ELR (cell line): ENCODE data around the gene PLA2G4E.

Experiments used
- DNase-seq: peaks from one replicate; pipeline ENCODE4 v3.0.0-alpha.2; 2015; ENCODE audit warnings: low read depth

Gene PLA2G4E

DNA sequence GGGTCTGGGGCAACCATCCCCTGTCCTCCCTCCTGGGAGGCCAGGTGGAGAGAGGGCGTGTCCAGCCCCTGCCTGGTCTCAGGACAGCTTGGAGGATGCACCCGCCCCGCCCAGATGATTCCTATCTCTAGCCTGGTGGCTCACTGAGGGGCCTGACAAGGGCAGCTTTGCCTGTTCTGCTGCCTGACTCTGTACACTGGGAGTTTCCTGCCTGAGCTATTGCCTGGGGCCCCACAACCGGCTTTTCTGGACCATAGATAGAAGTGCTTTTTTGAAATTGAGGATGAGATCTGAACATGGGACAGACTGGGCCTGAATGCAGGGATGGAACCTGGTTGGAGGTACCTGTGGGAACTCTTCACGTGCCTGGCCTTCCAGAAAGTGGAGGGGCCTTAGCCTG, 751 bp upstream of the PLA2G4E start:
- no peak for DNase-seq

DNA sequence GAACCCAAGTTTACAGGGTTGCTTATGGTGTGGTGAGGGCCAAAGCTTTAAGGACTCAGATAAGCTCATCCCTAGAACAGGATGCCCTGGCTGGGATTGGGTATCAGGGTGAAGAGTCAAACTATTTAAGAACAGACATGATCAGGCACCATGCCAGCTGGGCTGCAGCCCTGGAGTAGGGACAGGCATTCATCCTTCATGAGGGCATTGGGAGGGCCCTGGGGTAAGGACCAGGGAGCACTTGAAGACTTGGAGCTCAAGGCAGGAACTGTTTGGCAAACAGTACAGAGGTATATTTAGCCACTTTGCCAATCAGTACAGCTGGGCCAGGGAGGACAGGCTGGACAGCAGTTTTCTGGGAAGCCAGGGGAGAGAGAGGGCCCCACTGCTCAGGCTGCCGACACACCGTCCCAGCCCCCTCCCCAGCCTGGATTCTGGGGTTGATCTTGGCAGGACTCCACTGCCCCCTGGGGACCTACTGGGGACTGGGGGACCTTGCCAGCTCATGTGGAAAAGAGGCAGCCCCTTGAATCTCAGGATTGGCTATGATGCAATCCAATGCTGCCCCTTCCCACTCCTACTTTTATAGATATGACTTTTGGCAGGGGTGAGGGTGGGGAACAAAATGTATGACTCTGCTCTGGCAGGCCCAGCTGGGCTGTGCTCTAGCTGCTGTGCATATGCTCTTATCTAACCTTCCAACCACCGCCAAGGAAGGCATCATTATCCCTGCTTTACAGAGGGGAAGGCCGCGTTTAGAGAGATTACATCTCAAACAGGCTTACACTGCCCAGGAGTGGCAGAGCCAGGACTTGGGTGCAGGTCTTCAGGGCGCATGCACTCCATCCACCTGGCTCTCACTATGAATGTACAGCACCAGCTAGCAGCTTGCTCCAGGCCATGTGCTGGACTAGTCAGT, 2.3 kb downstream of the PLA2G4E start:
- DNase-seq: no peak

DNA sequence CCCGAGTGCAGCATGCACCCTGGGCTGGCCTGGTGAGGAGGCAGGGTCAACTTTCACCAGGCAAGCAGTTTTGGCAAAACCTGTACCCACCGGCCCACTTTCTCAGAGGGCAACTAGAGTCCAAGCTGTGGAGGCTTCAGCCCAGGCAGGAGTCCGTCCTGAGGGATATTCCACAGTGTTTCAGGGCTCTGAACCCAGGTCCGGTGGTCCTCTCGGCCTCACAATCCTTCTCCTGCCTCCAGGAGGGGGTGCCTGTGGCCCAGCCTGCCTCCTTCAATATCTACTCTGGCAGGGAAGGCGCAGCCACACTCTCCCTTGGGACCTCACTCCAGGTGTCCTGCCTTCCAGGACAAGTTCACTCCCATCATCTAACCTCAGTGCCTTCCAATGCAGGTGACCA, 3.9 kb downstream of the PLA2G4E start:
- no peak for DNase-seq

DNA sequence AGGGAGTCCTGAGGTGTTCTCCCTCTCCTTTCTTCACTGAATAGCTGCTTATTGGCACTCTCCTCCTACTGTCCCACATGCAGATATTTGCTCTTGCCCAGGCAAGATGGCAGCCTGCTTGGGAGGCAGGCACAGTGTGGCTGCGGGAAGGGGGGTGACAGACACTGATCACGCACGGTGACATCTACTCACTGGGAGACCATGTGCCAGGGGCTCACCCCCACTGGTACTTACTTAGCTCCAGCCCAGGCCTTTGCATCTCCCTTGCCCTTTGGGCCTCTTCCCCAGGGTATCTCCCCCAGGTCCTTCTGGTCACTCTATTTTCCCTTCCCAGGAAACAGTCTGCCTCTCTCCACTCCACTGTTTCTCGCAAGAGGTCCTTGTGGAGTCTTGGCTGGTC, 6.4 kb downstream of the PLA2G4E start:
- no peak for DNase-seq

DNA sequence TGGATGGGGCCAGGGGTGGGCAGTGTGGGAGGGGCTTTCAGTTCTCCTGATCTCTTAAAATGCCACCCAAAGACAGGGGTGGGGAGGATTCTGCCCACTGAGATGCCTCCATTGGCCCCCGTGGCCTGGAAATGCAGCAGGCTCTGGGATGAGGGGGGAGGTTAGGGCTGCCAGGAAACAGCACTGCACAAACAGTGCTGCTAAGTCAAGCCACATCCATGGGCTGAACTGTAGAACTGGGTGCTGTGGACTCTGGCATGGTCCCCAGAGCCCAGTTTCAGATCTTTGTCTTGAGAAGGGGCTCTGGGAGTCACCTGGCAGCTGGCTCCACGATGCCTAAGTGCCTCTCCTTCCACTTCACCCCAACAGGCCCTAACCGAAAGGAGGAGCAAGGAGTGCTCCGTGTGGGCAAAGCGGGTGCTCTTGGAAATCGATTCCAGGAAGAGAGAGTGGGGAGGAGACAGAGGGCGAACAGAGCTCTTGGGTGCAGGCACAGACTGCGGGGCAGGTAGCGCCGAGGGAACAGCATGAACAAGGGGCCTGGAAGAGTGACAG, 7.8 kb downstream of the PLA2G4E start:
- DNase-seq: no peak

DNA sequence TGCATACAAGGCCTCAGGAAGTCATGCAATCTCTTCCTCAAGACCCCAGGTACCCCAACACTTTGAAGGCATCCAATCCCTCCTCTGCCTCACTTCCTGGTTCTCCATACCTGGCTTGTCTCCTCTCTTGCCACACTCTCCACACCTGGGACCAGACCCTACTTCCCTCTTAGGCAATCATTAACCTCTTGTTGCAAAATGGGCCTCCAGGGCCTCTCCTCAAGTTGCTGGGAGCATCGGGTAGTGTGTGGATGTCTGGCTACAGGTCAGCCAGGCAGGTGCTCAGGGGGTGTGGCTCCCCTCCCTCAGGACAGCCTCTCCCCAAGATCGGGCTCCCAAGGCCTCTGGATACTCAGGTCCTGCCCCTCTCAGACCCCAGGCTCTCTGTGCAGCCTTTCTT, 8.6 kb downstream of the PLA2G4E start:
- DNase-seq: no peak

DNA sequence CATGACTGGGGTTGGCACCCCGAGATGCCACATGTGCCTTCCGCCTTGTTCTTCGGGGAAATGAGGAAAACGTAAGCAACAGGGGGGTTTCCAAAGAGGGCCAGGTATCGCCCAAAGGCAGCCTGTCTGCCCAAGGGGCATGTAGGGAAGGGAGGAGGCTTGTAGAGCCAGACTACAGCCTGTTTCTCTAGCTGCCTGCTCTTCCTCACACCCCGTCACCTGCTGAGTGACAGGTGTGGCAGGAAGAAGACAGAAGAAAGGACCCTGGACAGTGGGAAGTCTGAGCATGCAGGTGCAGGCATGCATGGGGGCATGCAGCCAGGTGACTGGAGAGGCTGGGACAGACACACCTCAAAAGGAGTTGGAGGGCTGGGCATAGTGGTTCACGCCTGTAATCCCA, 9.8 kb downstream of the PLA2G4E start:
- no peak for DNase-seq

DNA sequence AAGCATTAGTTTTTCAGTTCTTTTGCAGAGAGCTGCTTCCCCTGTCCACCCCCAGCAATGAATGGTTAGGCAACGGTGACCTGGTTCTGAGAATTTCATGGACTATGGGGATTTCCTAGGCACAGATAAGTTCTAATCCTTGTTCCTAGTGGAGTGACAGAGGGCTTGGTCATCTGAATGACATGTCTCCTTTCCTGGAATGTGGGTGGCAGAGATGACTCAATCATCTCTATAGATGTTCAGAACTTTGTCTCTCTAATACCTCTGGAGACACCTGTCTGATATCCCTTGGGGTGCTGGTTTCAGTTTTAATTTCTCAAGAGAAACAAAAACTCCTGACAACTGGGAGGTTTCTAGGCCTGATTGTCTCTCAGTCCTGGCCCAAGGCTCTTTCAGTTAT, 10.4 kb downstream of the PLA2G4E start:
- DNase-seq: peak; percentile 41

DNA sequence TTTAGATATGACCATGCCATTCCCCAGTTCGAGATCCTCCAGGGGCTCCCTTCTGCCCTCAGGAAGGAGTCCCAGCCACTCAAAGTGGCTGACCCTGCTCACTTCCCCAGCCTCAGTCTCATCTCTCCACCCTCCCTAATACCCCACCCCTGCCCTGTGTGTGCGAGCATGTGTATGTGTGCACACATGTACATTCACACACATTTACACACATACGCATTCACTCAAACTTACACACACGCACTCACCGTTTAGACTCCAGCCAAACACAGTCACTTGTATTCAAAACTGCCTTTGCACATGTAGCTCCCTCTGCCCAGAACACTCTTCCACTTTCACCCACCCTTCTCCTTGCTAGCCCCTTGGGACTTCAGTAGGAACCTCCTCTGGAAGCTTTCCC, 11.4 kb downstream of the PLA2G4E start:
- no peak for DNase-seq

DNA sequence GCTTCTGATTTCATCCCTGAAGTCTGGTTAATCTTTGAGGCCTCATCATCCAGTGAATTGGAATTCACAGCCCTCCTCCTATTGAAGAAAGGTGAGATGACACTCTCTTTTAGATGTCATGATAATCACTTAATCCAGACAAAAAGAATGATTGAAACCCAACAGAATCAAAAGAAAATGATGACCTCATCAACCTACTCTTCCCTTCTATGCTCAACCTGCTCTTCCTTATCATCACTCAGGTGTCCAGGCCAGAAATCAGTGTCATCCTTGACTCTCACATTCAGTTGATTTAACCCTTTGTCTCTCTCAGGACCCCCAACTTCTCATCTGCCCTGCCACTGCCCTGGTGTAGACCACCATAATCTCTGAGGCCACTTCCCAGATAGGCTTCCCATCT, 11.8 kb downstream of the PLA2G4E start:
- no peak for DNase-seq

DNA sequence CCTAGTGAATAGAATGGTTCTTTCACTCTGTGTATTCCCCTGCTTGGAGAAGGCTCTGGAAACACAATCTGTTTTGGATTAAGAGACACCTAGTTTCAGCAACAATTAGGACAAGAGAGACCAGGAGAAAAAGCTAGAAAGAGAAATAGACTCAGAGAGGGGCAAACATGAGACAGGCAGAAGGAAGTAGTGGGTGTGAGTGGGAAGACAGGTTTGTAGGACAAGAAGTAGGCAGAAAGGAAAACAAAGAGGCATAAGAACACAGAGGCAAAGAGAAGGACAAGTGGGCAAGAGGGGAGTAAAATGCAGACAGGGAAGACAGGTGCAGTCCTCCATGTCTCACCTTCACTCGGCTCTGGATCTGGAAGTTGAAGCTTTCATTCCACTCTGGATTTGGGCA, 13.5 kb downstream of the PLA2G4E start:
- no peak for DNase-seq

DNA sequence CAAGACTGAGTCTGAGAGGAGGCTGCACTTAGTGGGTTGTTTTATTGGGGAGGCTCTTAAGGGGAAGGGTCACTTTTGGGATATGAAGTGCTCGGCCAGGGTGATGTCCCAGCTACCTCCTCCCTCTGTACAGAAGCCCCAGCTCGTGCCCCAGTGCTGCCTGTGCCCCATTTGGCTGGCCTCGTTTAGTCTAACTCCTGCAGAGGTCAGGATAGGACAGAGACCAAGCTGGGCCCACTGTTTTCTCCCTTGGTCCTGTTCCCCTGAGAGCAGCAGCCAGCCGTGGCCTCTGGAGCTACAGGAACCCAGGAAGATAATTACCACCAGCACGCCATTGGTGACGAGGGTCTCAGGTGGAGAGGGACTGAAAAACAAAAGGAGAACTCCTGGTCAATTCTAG, 18.5 kb downstream of the PLA2G4E start:
- DNase-seq: no peak

DNA sequence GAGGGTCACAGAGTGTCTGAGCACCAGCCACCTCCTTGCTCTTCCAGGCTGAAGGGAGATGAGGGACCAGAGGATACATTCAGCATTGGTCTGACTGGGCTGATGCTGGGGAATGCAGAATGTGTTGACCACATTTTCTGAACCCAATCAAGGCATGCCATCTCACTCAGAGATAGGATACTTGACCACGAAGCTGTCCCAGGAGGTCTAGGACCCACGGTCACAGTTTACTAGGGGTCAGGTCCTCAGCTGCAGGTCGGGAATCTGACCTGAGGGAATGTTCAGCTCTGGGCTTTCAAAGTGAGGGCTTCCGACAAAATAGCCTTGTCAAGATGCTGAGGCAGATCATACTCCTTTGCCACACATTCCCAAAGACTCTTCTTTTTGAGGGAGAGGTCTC, 19.6 kb downstream of the PLA2G4E start:
- DNase-seq: no peak

DNA sequence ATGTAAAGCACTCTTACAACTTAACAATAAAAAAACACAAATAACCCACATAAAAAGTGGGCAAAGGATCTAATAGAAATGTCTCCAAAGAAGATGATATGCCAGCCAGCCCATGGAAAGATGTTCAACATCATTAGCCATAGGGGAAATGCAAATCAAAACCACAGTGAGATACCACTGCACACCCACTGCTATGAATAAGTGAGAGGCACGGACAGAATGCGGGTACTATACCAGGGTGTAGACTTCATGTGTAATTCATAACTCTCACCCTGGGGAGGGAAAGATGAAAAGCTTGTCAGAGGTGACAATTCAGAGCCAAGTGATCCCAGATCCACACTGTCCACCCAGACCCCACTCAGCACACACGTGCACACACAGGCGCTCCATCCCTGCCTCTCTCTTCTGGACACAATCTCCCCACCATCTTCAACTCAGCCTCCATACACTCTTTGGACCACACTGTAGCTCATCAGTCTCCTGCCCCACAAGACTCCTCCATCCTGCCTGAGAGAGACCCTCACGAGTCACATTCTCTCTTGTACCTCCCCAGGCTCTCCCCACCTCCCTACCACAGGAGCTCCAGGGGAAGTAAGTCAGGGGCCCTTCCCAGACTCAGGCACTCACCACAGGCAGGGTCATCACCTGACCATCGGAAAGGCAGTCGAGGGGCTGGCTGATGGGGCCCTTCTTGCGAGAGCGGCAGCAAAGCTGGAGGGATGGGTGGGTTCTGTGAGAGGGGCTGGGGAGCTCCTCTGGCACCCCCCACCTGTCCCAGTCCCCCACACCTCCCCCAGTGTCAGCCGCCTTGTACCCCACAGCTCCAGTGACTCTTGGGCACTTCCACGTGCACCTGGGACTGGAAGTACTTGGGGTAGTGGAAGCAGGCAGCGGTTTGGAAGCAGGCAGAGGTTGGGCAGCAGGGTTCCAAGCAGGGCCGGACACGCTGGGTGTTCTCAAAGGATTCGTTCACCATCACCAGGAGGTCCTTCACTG, 21.3 kb downstream of the PLA2G4E start:
- DNase-seq: no peak

DNA sequence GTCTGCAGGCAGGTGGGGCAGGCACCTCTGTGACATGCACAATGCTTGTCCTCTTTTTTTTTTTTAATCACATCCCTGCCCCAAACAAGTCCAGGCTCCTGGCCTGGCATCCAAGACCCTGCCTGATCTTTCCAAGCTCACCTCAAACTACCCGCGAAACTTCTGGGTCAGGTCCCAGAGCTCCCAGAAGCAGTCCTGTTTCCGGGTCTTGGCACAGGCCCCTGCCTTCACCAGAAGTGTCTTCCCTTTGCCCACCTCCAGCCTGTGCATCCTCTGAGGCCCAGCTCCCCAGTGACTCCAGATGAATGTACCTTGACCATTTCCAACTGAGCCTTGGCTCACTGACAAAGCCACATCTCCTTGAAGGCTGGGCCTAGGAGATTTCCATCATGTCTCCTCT, 23.0 kb downstream of the PLA2G4E start:
- no peak for DNase-seq

DNA sequence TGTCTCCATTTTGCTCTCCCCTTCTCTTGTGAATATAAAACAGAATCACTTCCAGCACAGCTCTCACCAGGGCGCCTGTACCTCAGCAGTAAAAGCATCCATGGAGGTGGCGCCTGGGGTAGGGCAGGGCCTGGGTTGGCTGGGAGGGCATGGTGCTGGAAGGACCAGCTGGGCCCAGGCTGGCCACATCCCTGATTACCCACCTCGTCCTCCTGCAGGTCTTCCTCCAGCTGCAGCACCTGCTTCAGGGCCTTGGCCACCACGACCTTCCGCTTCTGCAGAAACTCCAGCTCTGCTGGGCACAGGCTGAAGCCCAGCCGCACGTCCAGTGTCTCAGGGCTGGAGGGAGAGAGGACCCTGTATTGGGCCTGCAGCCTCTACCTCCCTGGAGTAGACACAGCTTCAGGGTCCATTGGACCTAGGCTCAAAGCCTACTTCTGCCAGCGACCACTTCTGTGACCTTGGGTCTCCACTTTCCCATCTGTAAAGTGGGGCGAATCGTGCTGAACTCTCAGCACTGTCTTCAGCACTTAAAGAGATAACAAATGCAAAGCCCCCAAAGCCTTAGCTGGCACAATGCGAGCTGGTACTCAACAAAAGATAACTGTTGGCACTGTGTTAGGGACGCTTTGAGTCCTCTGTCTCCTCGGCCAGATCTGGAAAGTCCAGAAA, 23.8 kb downstream of the PLA2G4E start:
- DNase-seq: no peak

DNA sequence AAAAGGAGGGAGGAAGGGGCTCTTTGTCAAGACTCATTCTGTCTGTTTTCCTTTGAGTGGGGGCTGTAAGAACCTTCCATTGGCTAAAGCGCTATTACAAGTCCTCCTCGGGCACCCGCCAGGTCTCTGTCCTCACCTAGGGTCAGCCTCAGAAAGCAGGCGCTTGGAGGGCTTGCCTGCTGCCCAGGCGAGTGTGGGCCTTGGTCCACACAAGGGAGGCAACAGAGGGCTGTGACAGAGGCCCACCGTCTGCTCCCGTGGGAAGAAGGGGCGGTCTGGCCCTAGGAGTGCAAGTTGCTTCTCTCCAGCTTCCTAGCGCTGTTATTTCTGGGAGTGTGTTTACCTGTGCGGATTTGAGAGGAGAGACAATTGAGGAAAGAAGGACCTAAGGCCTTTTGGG, 24.5 kb downstream of the PLA2G4E start:
- DNase-seq: no peak

DNA sequence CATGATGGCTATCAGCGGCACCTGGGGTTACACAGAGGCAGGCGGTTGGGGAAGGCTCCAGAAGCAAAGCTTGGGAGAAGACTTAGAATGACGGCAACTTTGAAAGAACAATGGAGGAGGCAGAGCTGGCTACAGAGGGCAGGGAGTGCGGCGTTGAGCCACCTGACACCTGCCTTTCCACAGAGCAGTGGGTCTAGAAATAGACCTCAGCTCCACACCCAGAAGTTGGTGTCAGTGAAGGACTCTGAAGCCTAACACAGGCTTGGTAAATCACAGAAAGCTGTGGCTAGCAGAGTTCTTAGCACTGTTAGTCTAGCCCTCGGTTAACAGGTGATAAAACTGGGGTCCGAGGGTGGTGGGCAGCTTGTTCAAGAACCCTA, 25.4 kb downstream of the PLA2G4E start:
- DNase-seq: no peak

DNA sequence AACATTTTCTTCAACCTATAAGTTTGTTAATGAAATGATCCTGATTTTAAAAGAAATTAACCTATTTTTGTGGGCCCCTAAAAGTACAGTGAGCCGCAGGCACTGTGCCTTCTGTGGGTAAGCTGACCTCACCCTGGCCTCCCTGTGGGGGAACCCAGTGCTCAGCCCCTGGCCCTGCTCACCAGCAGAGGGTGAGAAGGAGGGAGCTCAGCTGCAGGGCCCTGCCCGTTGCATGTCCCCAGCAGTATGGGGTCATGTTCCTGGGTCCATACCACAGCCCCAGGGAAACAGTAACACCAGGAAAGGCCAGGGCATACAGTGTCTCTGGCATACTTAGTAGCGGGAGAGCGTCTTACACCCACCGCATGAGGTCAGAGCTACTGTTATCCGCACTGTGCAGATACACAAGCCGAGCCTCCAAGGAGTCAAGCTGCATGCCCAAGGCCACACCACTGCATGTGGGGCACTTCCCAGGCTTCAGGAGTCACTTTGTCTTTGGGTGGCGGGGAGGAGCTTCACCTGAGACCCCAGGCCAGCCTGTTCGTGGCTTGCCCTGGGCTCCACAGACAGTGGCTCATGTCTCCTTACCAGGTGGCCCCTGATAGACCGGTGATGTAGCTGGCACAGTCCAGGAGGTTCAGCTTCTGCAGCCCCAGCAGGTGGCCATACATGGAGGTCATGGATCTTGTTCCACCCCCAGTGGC, 25.9 kb downstream of the PLA2G4E start:
- DNase-seq: no peak

DNA sequence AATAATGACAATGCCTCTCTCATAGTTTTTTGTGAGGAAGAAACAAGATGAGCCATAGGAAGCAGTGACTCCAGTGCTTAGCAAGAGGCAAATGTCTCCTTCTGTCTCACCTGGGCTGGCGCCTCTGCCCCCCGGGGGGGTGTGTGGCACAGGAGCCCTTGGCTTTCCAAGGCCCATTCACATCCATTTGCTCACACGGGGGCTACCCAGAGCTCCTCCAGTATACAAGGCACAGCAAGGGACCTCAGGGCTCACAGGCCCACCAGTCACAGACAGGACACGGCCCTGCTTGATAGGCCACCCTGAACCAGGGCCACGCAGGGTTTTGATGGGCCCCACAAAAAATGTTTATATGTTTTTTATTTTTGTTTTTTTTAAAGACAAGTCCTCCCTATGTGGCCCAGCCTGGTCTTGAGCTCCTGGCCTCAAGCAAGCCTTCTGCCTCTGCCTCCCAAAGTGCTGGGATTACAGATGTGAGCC, 26.6 kb downstream of the PLA2G4E start:
- DNase-seq: no peak

DNA sequence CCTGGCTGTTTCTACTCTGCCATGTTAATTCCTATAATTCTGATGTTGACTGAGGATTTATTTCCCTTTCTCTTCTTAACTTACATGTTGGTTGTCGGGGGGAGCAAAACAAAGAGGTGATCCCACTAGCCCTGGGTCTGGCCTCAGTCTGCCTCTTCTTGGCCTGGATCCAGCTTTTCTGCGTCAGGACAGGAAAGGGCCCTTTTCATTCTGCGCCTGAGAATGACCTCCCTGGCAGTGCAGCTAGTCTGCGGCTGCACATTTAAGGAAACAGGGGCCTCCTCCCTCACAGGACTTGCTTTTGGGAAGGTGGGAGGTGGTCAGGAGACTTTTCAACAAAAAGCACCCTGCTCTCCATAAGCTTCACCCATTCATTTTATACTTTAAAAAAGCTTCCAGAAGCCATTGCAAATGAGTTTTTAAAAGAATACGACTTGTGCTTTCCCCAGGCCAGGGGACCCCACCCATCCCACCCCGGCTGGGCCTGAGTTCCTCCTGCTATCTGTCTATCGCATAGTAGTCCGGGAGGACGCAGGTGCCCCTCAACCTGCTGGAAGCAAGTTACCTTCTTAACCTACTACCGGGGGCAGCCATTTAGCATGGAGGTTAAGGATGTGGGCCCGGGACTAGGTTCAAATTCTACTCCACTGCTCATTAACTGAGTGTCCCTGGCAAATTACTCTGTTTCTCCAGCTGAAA, 27.2 kb downstream of the PLA2G4E start:
- DNase-seq: no peak
